NCI-H2227 treated with DMSO at 0.1 percent for 48 hours (cell line): ENCODE measurements around the gene BTN1A1.
A peak's percentile ranks its signal among the peaks of the same experiment; 100 is the strongest.
"Not testable (repeated sequence)": the region's sequence is repeated elsewhere in the genome, so short reads cannot be mapped to it uniquely, and the experiment has no call there.

Source experiments
- DNase-seq: peaks from one replicate; lab custom pipeline; 2025; lab: John Stamatoyannopoulos, UW

BTN1A1 gene

GRCh38 chr6:26537846-26538571, 37.9 kb downstream of the BTN1A1 start, which contains the start of gene HMGN4:
HMGN4 (plus strand) TSS chr6:26538366; CDS start chr6:26545207, 6,841 bp downstream.
- peak; percentile 98 for DNase-seq

GRCh38 chr6:26538572-26538902, 38.4 kb downstream of the BTN1A1 start:
- no peak for DNase-seq

GRCh38 chr6:26539071-26539615, 39.0 kb downstream of the BTN1A1 start:
- DNase-seq: no peak

- no peak for DNase-seq
These were observed 41.5 kb downstream of the BTN1A1 start for GRCh38 chr6:26541579-26541978.

GRCh38 chr6:26543953-26544352, 43.9 kb downstream of the BTN1A1 start:
- DNase-seq: peak; percentile 24

- DNase-seq: no peak
These were observed 44.4 kb downstream of the BTN1A1 start for GRCh38 chr6:26544473-26544872.

GRCh38 chr6:26545627-26546026, 45.5 kb downstream of the BTN1A1 start:
- no peak for DNase-seq

- not testable (repeated sequence) for DNase-seq
These were observed 47.3 kb downstream of the BTN1A1 start for GRCh38 chr6:26547363-26547762.

- DNase-seq: peak; percentile 85
These were observed 50.3 kb downstream of the BTN1A1 start for GRCh38 chr6:26550250-26550993.

- DNase-seq: peak; percentile 38
These were observed 52.1 kb downstream of the BTN1A1 start for GRCh38 chr6:26552205-26552604.

- DNase-seq: peak; percentile 65
These were observed 52.6 kb downstream of the BTN1A1 start for GRCh38 chr6:26552640-26553188.

- DNase-seq: peak; percentile 92
These were observed 53.1 kb downstream of the BTN1A1 start for GRCh38 chr6:26553264-26553634.

GRCh38 chr6:26553635-26554446, 53.7 kb downstream of the BTN1A1 start:
- peak; percentile 90 for DNase-seq

- DNase-seq: no peak
These were observed 54.3 kb downstream of the BTN1A1 start for GRCh38 chr6:26554447-26554696.

- DNase-seq: peak; percentile 83
These were observed 54.8 kb downstream of the BTN1A1 start for GRCh38 chr6:26554697-26555504.

- DNase-seq: peak; percentile 83
These were observed 55.6 kb downstream of the BTN1A1 start for GRCh38 chr6:26555505-26556262.

- DNase-seq: peak; percentile 80
These were observed 56.4 kb downstream of the BTN1A1 start for GRCh38 chr6:26556263-26557070.
